Stimulated activated CD4-positive, alpha-beta T cell treated with anti-CD3 and anti-CD28 coated beads, Interleukin-1b, Interleukin-23, amount 100 ng/mL, for 48 hours (primary cell): Measurements from ENCODE around the gene FAM89A.
"Not testable (repeated sequence)": the region's sequence is repeated elsewhere in the genome, so short reads cannot be mapped to it uniquely, and the experiment has no call there.

Experiments
- DNase-seq: peaks from one replicate; pipeline ENCODE4 v3.0.0-alpha.2; 2020

Gene FAM89A

GRCh38 chr1:231053493-231054162 lies 13.6 kb upstream of the FAM89A start:
- DNase-seq = peak; percentile 7

- no peak for DNase-seq
Observed at GRCh38 chr1:231052777-231053176, 12.7 kb upstream of the FAM89A start.

GRCh38 chr1:231050932-231051331 lies 10.9 kb upstream of the FAM89A start:
- not testable (repeated sequence) for DNase-seq

- no peak for DNase-seq
Observed at GRCh38 chr1:231050395-231050794, 10.3 kb upstream of the FAM89A start.

GRCh38 chr1:231049121-231049979 lies 9.3 kb upstream of the FAM89A start:
- DNase-seq = no peak

GRCh38 chr1:231048419-231048818 lies 8.4 kb upstream of the FAM89A start:
- DNase-seq = not testable (repeated sequence)

GRCh38 chr1:231047529-231047928 lies 7.5 kb upstream of the FAM89A start:
- not testable (repeated sequence) for DNase-seq

- DNase-seq = no peak
Observed at GRCh38 chr1:231046730-231047395, 6.8 kb upstream of the FAM89A start.

- not testable (repeated sequence) for DNase-seq
Observed at GRCh38 chr1:231045921-231046729, 6.1 kb upstream of the FAM89A start.

GRCh38 chr1:231045286-231045685 lies 5.2 kb upstream of the FAM89A start:
- no peak for DNase-seq

- DNase-seq = no peak
Observed at GRCh38 chr1:231044588-231044987, 4.5 kb upstream of the FAM89A start.

GRCh38 chr1:231041719-231042261 lies 1.7 kb upstream of the FAM89A start:
- no peak for DNase-seq

GRCh38 chr1:231040800-231041718 lies 1.0 kb upstream of the FAM89A start:
- DNase-seq = no peak

- peak; percentile 32 for DNase-seq
Observed at GRCh38 chr1:231039161-231040018, 664 bp downstream of the FAM89A start.

GRCh38 chr1:231037585-231038517 lies 2.2 kb downstream of the FAM89A start:
- no peak for DNase-seq

- no peak for DNase-seq
Observed at GRCh38 chr1:231036416-231036815, 3.6 kb downstream of the FAM89A start.

GRCh38 chr1:231035799-231036198 lies 4.3 kb downstream of the FAM89A start:
- DNase-seq = no peak

GRCh38 chr1:231032963-231033362 lies 7.1 kb downstream of the FAM89A start:
- DNase-seq = no peak

GRCh38 chr1:231029841-231030240 lies 10.2 kb downstream of the FAM89A start:
- DNase-seq = no peak
